Measurements from ENCODE around the gene DYTN.

Gene DYTN

DNA sequence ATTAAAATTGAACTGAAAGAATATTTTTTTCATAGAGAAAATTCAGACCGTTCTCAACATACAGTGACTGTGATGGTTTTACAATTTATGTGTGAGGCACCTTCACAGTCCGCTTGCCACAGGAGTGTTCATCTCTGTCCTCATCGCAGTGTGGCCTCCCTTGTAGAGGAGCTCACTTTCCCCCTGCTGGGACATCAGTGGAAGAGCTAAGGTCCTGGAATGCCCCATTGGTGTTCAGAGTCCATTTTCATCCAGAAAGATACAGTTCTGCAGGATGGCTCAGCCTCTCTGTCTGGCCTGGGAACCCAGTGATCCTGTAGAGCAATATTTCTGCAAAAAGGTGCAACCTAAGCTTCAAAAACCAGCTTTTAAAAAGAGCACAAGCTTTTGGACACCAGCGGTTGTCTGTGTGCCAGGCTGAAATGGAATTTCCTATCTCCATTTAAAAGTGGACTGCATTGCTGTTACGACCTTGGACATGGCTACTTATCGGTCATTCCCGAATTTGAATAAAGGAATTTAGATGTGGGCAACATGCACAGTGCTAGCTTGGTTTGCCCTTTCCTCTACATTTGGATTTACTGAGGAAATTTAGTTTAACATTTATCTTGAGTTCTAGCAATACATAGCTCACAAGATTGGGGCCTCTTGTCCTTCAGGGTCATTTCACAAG lies 102.6 kb downstream of the DYTN start:
- no peak for DNase-seq (ENCODE audit: low read depth in 2 of 2)

DNA sequence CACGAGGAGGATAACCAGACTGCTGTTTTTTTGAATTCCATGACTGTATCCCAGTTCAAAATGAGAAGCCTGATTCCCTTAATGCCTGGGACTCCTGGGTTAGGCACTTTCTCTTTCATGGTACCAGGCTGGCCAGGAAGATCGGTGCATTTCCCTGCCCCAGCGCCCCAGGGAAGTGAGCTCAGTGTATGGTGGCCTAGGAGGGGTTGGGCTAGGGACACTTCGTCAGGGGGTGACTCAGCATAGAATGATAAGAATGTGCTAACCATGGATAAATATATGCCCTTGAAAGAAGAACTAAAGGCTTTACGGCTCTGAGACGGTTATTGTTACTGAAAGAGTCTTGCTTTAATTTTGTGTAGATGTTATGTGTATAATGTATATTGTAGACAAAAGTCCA lies 103.4 kb downstream of the DYTN start:
- DNase-seq (ENCODE audit: low read depth in 2 of 2): no peak

DNA sequence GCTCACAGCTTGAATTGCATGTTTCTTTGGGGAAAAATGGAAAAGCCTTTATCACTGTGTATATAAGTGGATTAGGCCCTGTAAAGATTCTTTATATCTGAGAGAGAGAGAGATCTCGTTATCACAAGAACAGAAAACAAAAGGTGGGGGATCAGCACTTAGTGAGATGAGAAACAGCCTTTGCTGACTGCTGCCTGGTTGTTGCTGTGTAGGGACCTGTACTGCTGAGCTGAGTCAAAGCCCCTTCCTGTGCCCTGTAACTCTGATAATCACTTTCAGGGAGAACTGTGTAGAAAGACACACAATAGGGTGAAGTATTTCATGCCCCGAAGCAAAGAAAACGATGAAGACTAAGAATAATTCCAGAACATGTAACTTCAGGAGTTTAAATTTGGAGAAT lies 106.5 kb downstream of the DYTN start:
- DNase-seq (ENCODE audit: low read depth in 2 of 2): no peak

DNA sequence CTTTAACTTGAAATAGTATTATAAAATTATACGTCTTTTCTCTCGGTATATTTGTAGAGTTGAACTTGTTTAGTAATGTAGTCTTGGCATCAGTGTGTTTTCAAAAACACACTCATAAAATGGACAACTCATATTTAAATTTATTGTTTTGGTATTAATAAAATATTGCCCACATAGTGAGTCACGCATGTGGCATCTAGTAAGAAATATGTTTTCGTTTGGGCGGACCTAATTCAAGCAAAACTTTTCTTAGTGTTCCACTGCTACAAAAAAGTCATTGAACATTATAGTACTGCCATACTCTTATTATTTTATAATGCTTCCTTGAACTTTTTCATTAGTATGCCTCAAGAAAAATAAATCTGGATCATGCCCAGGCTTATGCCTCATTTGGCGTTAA lies 107.0 kb downstream of the DYTN start:
- no peak for DNase-seq (ENCODE audit: low read depth in 2 of 2)

DNA sequence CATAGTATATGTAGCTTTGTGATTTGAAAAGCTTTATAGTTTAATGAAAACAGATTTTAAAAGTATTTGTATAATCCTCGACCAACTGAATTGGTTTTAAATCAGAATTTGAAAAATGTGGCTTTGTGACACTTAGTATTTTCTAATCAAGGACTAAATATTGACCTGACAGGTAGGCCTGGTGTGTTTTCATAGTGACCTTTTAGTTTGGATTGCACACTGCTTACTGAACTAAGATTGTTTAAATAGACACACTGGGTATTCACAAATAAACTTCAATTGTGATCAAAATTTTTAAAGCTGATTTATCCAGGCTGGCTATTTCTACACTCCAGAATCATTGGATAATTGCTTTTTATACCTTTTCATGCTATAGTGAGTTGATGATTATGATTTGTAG lies 107.7 kb downstream of the DYTN start:
- DNase-seq (ENCODE audit: low read depth in 2 of 2): no peak

- DNase-seq (ENCODE audit: low read depth in 2 of 2): no peak
These were observed 115.0 kb downstream of the DYTN start for GRCh38 chr2:206603243-206603642.

Measured in stimulated activated CD4-positive, alpha-beta T cell treated with anti-CD3 and anti-CD28 coated beads, Interleukin-12 subunit alpha, Interleukin-12 subunit beta, amount 100 ng/mL, for 24 hours (primary cell).